Measurements from ENCODE around the gene TAOK2. TPM values are rescaled to one million over a fixed set of nuclear protein-coding genes. Genes with fewer than 3 reads are reported as not detected.
"Not testable (repeated sequence)": the region's sequence is repeated elsewhere in the genome, so short reads cannot be mapped to it uniquely, and the experiment has no call there.

The TAOK2 gene
- total and polyA plus RNA-seq, 2 of the 4 experiments (the other 2 are of a cell fraction) = 23.0 to 31.7 TPM

- H3K14ac ChIP-seq (replicated peaks; ENCODE audit: low read depth, low read length); DNase-seq; dilution Hi-C loops (cut with HindIII; ENCODE audit: low sequenced_read_pairs, unreplicated experiment); H3K18ac ChIP-seq (ENCODE audit: low read depth, low read length); ATAC-seq (ENCODE audit: low read depth); intact Hi-C loops (cut with micrococcal nuclease); H3K9me1 ChIP-seq (ENCODE audit: insufficient read depth, low read length); H3K27me3 ChIP-seq (ENCODE audit: control insufficient read depth, insufficient read depth, low read length); H3K56ac ChIP-seq (ENCODE audit: extremely low read depth, insufficient read depth, low read length); BruUV-seq (replicated peaks); H2BK120ac ChIP-seq (ENCODE audit: low read depth, low read length); H3K4ac ChIP-seq (ENCODE audit: low read depth, low read length); H3K4me3 ChIP-seq (ENCODE audit: insufficient read depth, low read depth, low read length); H2BK5ac ChIP-seq (ENCODE audit: low read depth, low read length, poor library complexity, severe bottlenecking); H3K23ac ChIP-seq (ENCODE audit: low read depth, low read length); H2BK20ac ChIP-seq (ENCODE audit: low read depth, low read length); H3K9ac ChIP-seq (ENCODE audit: low read depth, low read length); H3K4me1 ChIP-seq (ENCODE audit: control insufficient read depth, insufficient read depth, low read length); H3K9me3 ChIP-seq (ENCODE audit: control insufficient read depth, insufficient read depth, low read length); H2AK9ac ChIP-seq (replicated peaks; ENCODE audit: low read depth, low read length, poor library complexity); H4K5ac ChIP-seq (ENCODE audit: low read depth, low read length); H4K91ac ChIP-seq (ENCODE audit: insufficient read depth, low read depth, low read length); H2AK5ac ChIP-seq (ENCODE audit: low read depth, low read length); H4K8ac ChIP-seq (ENCODE audit: low read depth in 2 of 2, low read length in 2 of 2); H2AFZ ChIP-seq (replicated peaks; ENCODE audit: low read length, poor library complexity); CTCF ChIA-PET; in situ Hi-C loops (cut with MboI; ENCODE audit: low sequenced_read_pairs); H3K4me2 ChIP-seq (ENCODE audit: low read depth, low read length); H3K27ac ChIP-seq (ENCODE audit: insufficient read depth, low read length); H4K20me1 ChIP-seq (ENCODE audit: insufficient read depth, low read length); H2BK15ac ChIP-seq (ENCODE audit: low read depth, low read length); H3K79me1 ChIP-seq (ENCODE audit: low read depth in 1 of 2, low read length in 2 of 2); H3K36me3 ChIP-seq (ENCODE audit: control insufficient read depth, insufficient read depth, low read length): not testable (repeated sequence)
- POLR2A ChIA-PET (ENCODE audit: unreplicated experiment) = interaction anchor here (0.6 kb wide), 1 partner anchor 14 kb away, joined by 5 read pairs; no protein-coding TSS in a partner anchor
- WGBS, 2 experiments (ENCODE audit: extremely low coverage in 2 of 2, insufficient read length in 1 of 2) = no CpG with 5 or more reads among the region's 4 CpGs
Observed at GRCh38 chr16:30017937-30018336, 44.3 kb downstream of the TAOK2 start.
